K562 (cell line): ENCODE data around the gene PNMA8C. TPM values are rescaled to one million over a fixed set of nuclear protein-coding genes. Genes with fewer than 3 reads are reported as not detected.
A peak's percentile ranks its signal among the peaks of the same experiment; 100 is the strongest.

ENCODE experiments used
- BRCA1 ChIP-seq, 2 experiments: fragments of 450-650 bp in 1 of 2; sonication (generic) in 1 of 2; formaldehyde crosslinking in 1 of 2; IDR thresholded peaks; 2 replicates each; pipeline versions ENCODE4 v1.5.0 to v1.6.1; 2017 to 2020; ENCODE audit warnings: mild to moderate bottlenecking in 1 of 2, missing genetic modification reagents in 1 of 2
- DACH1 ChIP-seq: fragments of 450-650 bp; IDR thresholded peaks from 2 replicates; pipeline ENCODE4 v1.6.1; 2018; ENCODE audit not compliant: partially characterized antibody
- KLF1 ChIP-seq: fragments of 450-650 bp; IDR thresholded peaks from 2 replicates; pipeline ENCODE4 v1.6.1; 2016; ENCODE audit warnings: missing genetic modification characterization, missing compliant biosample characterization
- KLF13 ChIP-seq: fragments of 450-650 bp; IDR thresholded peaks from 2 replicates; pipeline ENCODE4 v1.6.1; 2016; ENCODE audit warnings: missing genetic modification characterization, low read depth, mild to moderate bottlenecking, missing compliant biosample characterization, moderate library complexity, borderline replicate concordance
- U2AF1 ChIP-seq: fragments of 200-400 bp; formaldehyde crosslinking; optimal IDR thresholded peaks from 2 replicates; pipeline ENCODE3; 2017; ENCODE audit warnings: mild to moderate bottlenecking, low read depth, low read length, moderate library complexity
- ZBTB1 ChIP-seq: sonication (generic); formaldehyde crosslinking; IDR thresholded peaks from 2 replicates; pipeline ENCODE4 v1.8.1; 2023; ENCODE audit warnings: missing genetic modification reagents, low read depth, mild to moderate bottlenecking, borderline replicate concordance
- ZBTB33 ChIP-seq: sonication (generic); formaldehyde crosslinking; IDR thresholded peaks from 2 replicates; pipeline ENCODE4 v1.8.1; 2023; ENCODE audit warnings: mild to moderate bottlenecking, missing genetic modification reagents
- ZNF778 ChIP-seq: fragments of 450-650 bp; formaldehyde crosslinking; IDR thresholded peaks from 2 replicates; pipeline ENCODE4 v1.4.0; 2020; ENCODE audit warnings: mild to moderate bottlenecking, moderate library complexity
- polyA plus RNA-seq, 8 experiments: library from polyadenylated mRNA; depleted of rRNA in 4 of 8; stranded (reverse) in 5 of 8; unstranded in 3 of 8; fragments of >200 nt; fragmentation: Nextera tagmentation in 2 of 8; fragmentation: Illumina TruSeq in 1 of 8; extraction: Ambion mirVana in 2 of 8; extraction: Trizol in 1 of 8; gene quantifications; 2 replicates each; pipeline versions ENCODE4 v1.2.1 to v1.2.3, GENCODE V29; 2011 to 2014; ENCODE audit warnings: inconsistent platforms in 1 of 8, missing spikeins in 1 of 8
- total RNA-seq, 7 experiments: library from RNA; depleted of rRNA in 6 of 7; stranded (reverse); fragments of >200 nt in 6 of 7; fragmentation: Illumina TruSeq in 2 of 7; extraction: Trizol in 2 of 7; gene quantifications; 2 replicates each; pipeline versions ENCODE4 v1.2.1 to v1.2.3, GENCODE V29; 2011 to 2021; ENCODE audit warnings: low replicate concordance in 1 of 7
- TF ChIP-seq, protein P1 (sequence below): fragments of 450-650 bp; IDR thresholded peaks from 2 replicates; pipeline ENCODE4 v1.7.1; 2018; ENCODE audit warnings: mild to moderate bottlenecking, low read depth; ENCODE audit not compliant: partially characterized antibody
- TF ChIP-seq, protein P2 (sequence below): sonication (generic); formaldehyde crosslinking; IDR thresholded peaks from 2 replicates; pipeline ENCODE4 v1.8.1; 2023; ENCODE audit warnings: mild to moderate bottlenecking, missing genetic modification reagents, moderate library complexity

The PNMA8C gene
- total and polyA plus RNA-seq, 9 of the 15 experiments (the other 6 are each of a cell fraction or from before 2014, with no cell fraction given), result 0.04 to 0.05 (median 0.05) TPM; not detected in 6

- peak; percentile 82 for TF ChIP-seq ZBTB33 (CRISPR knock-in tag)
- TF ChIP-seq, protein P1, sequence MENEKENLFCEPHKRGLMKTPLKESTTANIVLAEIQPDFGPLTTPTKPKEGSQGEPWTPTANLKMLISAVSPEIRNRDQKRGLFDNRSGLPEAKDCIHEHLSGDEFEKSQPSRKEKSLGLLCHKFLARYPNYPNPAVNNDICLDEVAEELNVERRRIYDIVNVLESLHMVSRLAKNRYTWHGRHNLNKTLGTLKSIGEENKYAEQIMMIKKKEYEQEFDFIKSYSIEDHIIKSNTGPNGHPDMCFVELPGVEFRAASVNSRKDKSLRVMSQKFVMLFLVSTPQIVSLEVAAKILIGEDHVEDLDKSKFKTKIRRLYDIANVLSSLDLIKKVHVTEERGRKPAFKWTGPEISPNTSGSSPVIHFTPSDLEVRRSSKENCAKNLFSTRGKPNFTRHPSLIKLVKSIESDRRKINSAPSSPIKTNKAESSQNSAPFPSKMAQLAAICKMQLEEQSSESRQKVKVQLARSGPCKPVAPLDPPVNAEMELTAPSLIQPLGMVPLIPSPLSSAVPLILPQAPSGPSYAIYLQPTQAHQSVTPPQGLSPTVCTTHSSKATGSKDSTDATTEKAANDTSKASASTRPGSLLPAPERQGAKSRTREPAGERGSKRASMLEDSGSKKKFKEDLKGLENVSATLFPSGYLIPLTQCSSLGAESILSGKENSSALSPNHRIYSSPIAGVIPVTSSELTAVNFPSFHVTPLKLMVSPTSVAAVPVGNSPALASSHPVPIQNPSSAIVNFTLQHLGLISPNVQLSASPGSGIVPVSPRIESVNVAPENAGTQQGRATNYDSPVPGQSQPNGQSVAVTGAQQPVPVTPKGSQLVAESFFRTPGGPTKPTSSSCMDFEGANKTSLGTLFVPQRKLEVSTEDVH, result no peak
- TF ChIP-seq U2AF1, result no peak
- TF ChIP-seq KLF1 (tag), result 0 out of 2 replicates have a peak, but pooled peaks have one; percentile 22
- TF ChIP-seq BRCA1 (IDR thresholded peaks at IDR 0.05), result no peak
- no peak for TF ChIP-seq BRCA1 (CRISPR knock-in tag; IDR thresholded peaks at IDR 0.05)
- TF ChIP-seq, protein P2, sequence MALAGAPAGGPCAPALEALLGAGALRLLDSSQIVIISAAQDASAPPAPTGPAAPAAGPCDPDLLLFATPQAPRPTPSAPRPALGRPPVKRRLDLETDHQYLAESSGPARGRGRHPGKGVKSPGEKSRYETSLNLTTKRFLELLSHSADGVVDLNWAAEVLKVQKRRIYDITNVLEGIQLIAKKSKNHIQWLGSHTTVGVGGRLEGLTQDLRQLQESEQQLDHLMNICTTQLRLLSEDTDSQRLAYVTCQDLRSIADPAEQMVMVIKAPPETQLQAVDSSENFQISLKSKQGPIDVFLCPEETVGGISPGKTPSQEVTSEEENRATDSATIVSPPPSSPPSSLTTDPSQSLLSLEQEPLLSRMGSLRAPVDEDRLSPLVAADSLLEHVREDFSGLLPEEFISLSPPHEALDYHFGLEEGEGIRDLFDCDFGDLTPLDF, result no peak
- no peak for TF ChIP-seq ZBTB1 (CRISPR knock-in tag)
- TF ChIP-seq DACH1, result no peak
- TF ChIP-seq ZNF778 (CRISPR knock-in tag), result no peak
- TF ChIP-seq KLF13 (tag), result peak; percentile 48; the same call in 1 of the 2 replicates
Observed at GRCh38 chr19:46404055-46404752, 24.5 kb downstream of the PNMA8C start (continued).
